CD8-positive, alpha-beta memory T cell (primary cell): ENCODE data around the gene A3GALT2. TPM values are rescaled to one million over a fixed set of nuclear protein-coding genes. Genes with fewer than 3 reads are reported as not detected.
A peak's percentile ranks its signal among the peaks of the same experiment; 100 is the strongest.

Experiments
- CTCF ChIA-PET: fragments of 350-600 bp; sonication (Branson Sonifier 250); formaldehyde crosslinking; loops from one replicate; lab custom pipeline; 2021; ENCODE audit warnings: antibody characterized with exemption; lab: Charles Lee
- POLR2A ChIA-PET: fragments of 350-600 bp; sonication (Branson Sonifier 250); formaldehyde crosslinking; loops from one replicate; lab custom pipeline; 2021; ENCODE audit warnings: antibody characterized with exemption; lab: Charles Lee
- DNase-seq, 5 donors: peaks; one replicate each; pipeline versions ENCODE4 v3.0.0 to v3.0.0-alpha.2; 2020 to 2022; ENCODE audit warnings: mixed read lengths in 1 of 5
- H3K27ac ChIP-seq: one replicate; pipeline ENCODE4 v1.7.0; 2013; ENCODE audit warnings: low read depth, mild to moderate bottlenecking, low read length, moderate library complexity
- H3K27me3 ChIP-seq: 2 replicates; pipeline ENCODE4 v1.7.0; 2013; ENCODE audit warnings: low read length, mild to moderate bottlenecking; ENCODE audit not compliant: insufficient read depth, poor library complexity, severe bottlenecking
- H3K36me3 ChIP-seq: 2 replicates; pipeline ENCODE4 v1.7.0; 2013; ENCODE audit warnings: mild to moderate bottlenecking, low read length, moderate library complexity; ENCODE audit not compliant: insufficient read depth
- H3K4me1 ChIP-seq: 2 replicates; pipeline ENCODE4 v1.7.0; 2013; ENCODE audit warnings: mild to moderate bottlenecking, low read length, moderate library complexity; ENCODE audit not compliant: insufficient read depth
- H3K4me3 ChIP-seq: 2 replicates; pipeline ENCODE4 v1.7.0; 2013; ENCODE audit warnings: mild to moderate bottlenecking, low read length
- H3K9me3 ChIP-seq: 2 replicates; pipeline ENCODE4 v1.7.0; 2013; ENCODE audit warnings: mild to moderate bottlenecking, low read length
- H3K27ac Mint-ChIP-seq, 8 donors: one replicate each; pipeline ENCODE4 v1.8.0; 2020 to 2021; ENCODE audit warnings: mixed read lengths in 8 of 8, mild to moderate bottlenecking in 6 of 8, inconsistent platforms in 3 of 8, moderate library complexity in 3 of 8
- H3K27me3 Mint-ChIP-seq, 2 donors: one replicate each; pipeline ENCODE4 v1.8.0; 2020 to 2021; ENCODE audit warnings: mixed read lengths in 2 of 2, mild to moderate bottlenecking in 1 of 2, moderate library complexity in 1 of 2
- H3K36me3 Mint-ChIP-seq, 3 donors: one replicate each; pipeline ENCODE4 v1.8.0; 2020 to 2021; ENCODE audit warnings: mixed read lengths in 3 of 3, inconsistent platforms in 1 of 3, mild to moderate bottlenecking in 1 of 3
- H3K4me1 Mint-ChIP-seq, 3 donors: one replicate each; pipeline ENCODE4 v1.8.0; 2020 to 2021; ENCODE audit warnings: mixed read lengths in 3 of 3, inconsistent platforms in 1 of 3, mild to moderate bottlenecking in 1 of 3
- H3K4me3 Mint-ChIP-seq, 7 donors: one replicate each; pipeline ENCODE4 v1.8.0; 2020 to 2021; ENCODE audit warnings: mixed read lengths in 7 of 7, mild to moderate bottlenecking in 6 of 7, moderate library complexity in 4 of 7, inconsistent platforms in 2 of 7
- H3K9me3 Mint-ChIP-seq, 5 donors: one replicate each; pipeline ENCODE4 v1.8.0; 2020 to 2022; ENCODE audit warnings: mixed read lengths in 5 of 5, mild to moderate bottlenecking in 3 of 5, moderate library complexity in 2 of 5, inconsistent platforms in 1 of 5
- polyA plus RNA-seq: library from polyadenylated mRNA; unstranded; fragments of 300-500 nt; fragmentation: Illumina TruSeq; gene quantifications from one replicate; pipeline ENCODE4 v1.2.3, GENCODE V29; 2021
- total RNA-seq, 2 experiments: library from RNA; stranded (reverse); gene quantifications; one replicate each; pipeline ENCODE4 v1.2.3, GENCODE V29; 2021

Gene A3GALT2
- total and polyA plus RNA-seq, 3 experiments from 2014 or later: not detected

- no peaks in the 10 kb centered on the region for H3K4me1 ChIP-seq
- Mint-ChIP-seq H3K27ac (peak overlapping the region in 2 of 8 donors; percentile 1 to 7), H3K36me3 (peaks cover 6 to 57% (median 11%) of the 10 kb centered on the region in 3 donors), H3K9me3 (no peaks in the 10 kb centered on the region), H3K4me1 (no peaks in the 10 kb centered on the region), H3K27me3 (no peaks in the 10 kb centered on the region), H3K4me3 (no peak overlapping the region)
- no peaks in the 10 kb centered on the region for H3K9me3 ChIP-seq
- H3K27ac ChIP-seq: no peak overlapping the region
- H3K4me3 ChIP-seq: no peak overlapping the region
- H3K36me3 ChIP-seq: peaks cover 27% of the 10 kb centered on the region
- POLR2A ChIA-PET: interaction anchor here (0.6 kb wide), 1 partner anchor 29 kb away, joined by 3 read pairs; no protein-coding TSS in a partner anchor
- H3K27me3 ChIP-seq: no peaks in the 10 kb centered on the region
- no peak for DNase-seq
- CTCF ChIA-PET: interaction anchor here (1.2 kb wide), 1 partner anchor 28 kb away, joined by 4 read pairs; no protein-coding TSS in a partner anchor
Measured at GRCh38 chr1:33322870-33323585, 2.1 kb upstream of the A3GALT2 start.

DNA sequence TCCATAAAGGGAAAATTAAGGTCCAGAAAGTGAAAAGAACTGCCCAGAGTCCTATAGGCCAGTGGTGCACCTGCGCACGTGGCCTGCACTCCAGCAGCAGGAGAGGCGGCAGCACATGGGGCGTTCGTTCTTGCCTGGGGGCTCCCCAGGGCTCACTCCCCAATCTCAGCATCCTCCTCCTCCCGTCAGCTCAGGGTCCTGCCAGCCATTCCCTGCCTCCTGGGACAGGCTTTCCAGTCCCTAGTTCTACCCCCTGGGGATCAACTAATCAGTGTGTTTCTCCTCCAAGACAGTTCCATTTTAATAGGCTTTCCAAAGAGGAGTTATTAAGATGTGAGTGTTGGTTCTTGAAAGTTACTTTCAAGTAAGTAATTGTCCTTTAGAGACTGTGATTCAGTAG is 1.2 kb upstream of the A3GALT2 start:
- H3K27me3 Mint-ChIP-seq: no peaks in the 10 kb centered on the region
- H3K27ac Mint-ChIP-seq: no peak overlapping the region
- peaks cover 6 to 48% (median 11%) of the 10 kb centered on the region in 3 donors for H3K36me3 Mint-ChIP-seq
- Histone ChIP-seq H3K27ac (no peak overlapping the region), H3K27me3 (no peaks in the 10 kb centered on the region), H3K36me3 (peaks cover 20% of the 10 kb centered on the region), H3K4me1 (no peaks in the 10 kb centered on the region), H3K9me3 (no peaks in the 10 kb centered on the region), H3K4me3 (no peak overlapping the region)
- CTCF ChIA-PET: no interaction called here
- no peaks in the 10 kb centered on the region for H3K9me3 Mint-ChIP-seq
- no peaks in the 10 kb centered on the region for H3K4me1 Mint-ChIP-seq
- DNase-seq: no peak
- POLR2A ChIA-PET: no interaction called here
- no peak overlapping the region for H3K4me3 Mint-ChIP-seq

DNA sequence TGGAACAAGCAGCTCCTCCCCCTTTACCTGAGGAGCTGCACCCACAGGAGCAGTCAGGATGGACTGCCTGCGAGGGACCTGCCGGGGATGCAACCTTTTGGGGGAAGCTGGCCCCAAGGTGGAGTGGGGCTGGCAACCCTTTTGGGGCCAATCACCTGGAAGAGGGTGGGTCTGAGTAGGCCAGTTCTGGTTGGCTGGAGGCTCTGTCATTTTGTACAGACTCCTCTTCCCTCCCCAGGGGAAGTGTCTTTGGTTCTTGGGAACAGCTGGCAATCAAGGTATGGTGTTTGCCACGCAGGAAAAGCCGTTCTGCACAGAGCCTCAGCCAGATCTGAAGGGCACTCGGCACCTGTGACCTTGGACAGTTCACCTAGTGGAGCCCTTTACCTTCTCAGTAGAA is 280 bp upstream of the A3GALT2 start:
- H3K4me1 Mint-ChIP-seq: no peaks in the 10 kb centered on the region
- ChIA-PET POLR2A (no interaction called here), CTCF (no interaction called here)
- no peak overlapping the region for H3K4me3 Mint-ChIP-seq
- Histone ChIP-seq H3K4me3 (no peak overlapping the region), H3K36me3 (peaks cover 16% of the 10 kb centered on the region), H3K27ac (no peak overlapping the region), H3K9me3 (no peaks in the 10 kb centered on the region), H3K4me1 (no peaks in the 10 kb centered on the region), H3K27me3 (no peaks in the 10 kb centered on the region)
- DNase-seq: no peak
- H3K27ac Mint-ChIP-seq: peak overlapping the region in 1 of 8 donors; percentile 44
- no peaks in the 10 kb centered on the region for H3K27me3 Mint-ChIP-seq
- no peaks in the 10 kb centered on the region for H3K9me3 Mint-ChIP-seq
- H3K36me3 Mint-ChIP-seq: peaks cover 6 to 38% (median 11%) of the 10 kb centered on the region in 3 donors

GRCh38 chr1:33319949-33320618 is 814 bp downstream of the A3GALT2 start:
- H3K36me3 Mint-ChIP-seq: peaks cover 0 to 27% (median 7%) of the 10 kb centered on the region in 3 donors
- DNase-seq: no peak
- POLR2A ChIA-PET: no interaction called here
- Histone ChIP-seq H3K4me1 (no peaks in the 10 kb centered on the region), H3K27me3 (no peaks in the 10 kb centered on the region), H3K9me3 (no peaks in the 10 kb centered on the region), H3K36me3 (peaks cover 7% of the 10 kb centered on the region), H3K27ac (no peak overlapping the region), H3K4me3 (no peak overlapping the region)
- peaks cover 0 to 6% of the 10 kb centered on the region in 2 donors for H3K27me3 Mint-ChIP-seq
- H3K4me1 Mint-ChIP-seq: peaks cover 0 to 3% (median 0%) of the 10 kb centered on the region in 3 donors
- H3K9me3 Mint-ChIP-seq: no peaks in the 10 kb centered on the region
- no peak overlapping the region for H3K4me3 Mint-ChIP-seq
- peak overlapping the region in 1 of 8 donors; percentile 70 for H3K27ac Mint-ChIP-seq
- CTCF ChIA-PET: interaction anchor here (1.1 kb wide), 1 partner anchor 25 kb away, joined by 3 read pairs; no protein-coding TSS in a partner anchor

GRCh38 chr1:33319186-33319948 is 1.5 kb downstream of the A3GALT2 start:
- Mint-ChIP-seq H3K36me3 (peaks cover 0 to 20% (median 4%) of the 10 kb centered on the region in 3 donors), H3K4me1 (peaks cover 0 to 3% (median 0%) of the 10 kb centered on the region in 3 donors), H3K27me3 (peaks cover 0 to 10% of the 10 kb centered on the region in 2 donors), H3K27ac (peak overlapping the region in 1 of 8 donors; percentile 25), H3K4me3 (no peak overlapping the region), H3K9me3 (no peaks in the 10 kb centered on the region)
- no peak overlapping the region for H3K27ac ChIP-seq
- H3K36me3 ChIP-seq: no peaks in the 10 kb centered on the region
- ChIA-PET POLR2A (no interaction called here), CTCF (no interaction called here)
- H3K9me3 ChIP-seq: no peaks in the 10 kb centered on the region
- no peak for DNase-seq
- H3K4me1 ChIP-seq: no peaks in the 10 kb centered on the region
- H3K4me3 ChIP-seq: no peak overlapping the region
- H3K27me3 ChIP-seq: no peaks in the 10 kb centered on the region

GRCh38 chr1:33317946-33318345 is 3.0 kb downstream of the A3GALT2 start:
- H3K36me3 Mint-ChIP-seq: peaks cover 0 to 6% (median 0%) of the 10 kb centered on the region in 3 donors
- CTCF ChIA-PET: no interaction called here

DNA sequence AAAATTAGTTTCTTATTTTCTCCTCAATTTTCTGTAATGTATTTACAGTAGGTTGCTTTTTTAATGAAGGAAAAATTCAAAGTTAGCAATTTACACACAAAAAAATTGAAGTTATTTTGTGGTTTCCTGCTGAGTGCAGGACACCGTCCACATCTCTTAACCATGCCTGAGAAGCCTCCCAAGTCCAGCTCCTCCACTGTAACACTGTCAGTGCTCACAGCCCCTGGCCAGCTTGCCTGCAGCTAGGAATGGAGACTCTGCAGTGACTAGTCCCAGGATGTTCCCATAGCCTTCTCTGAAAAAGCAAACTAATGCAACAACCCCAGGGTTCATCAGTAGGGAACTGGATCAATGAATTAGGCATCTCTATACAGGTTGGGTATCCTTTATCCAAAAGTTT is 3.5 kb downstream of the A3GALT2 start:
- Histone ChIP-seq H3K4me3 (no peak overlapping the region), H3K27me3 (no peaks in the 10 kb centered on the region), H3K36me3 (no peaks in the 10 kb centered on the region), H3K4me1 (no peaks in the 10 kb centered on the region), H3K27ac (no peak overlapping the region), H3K9me3 (no peaks in the 10 kb centered on the region)
- no peak overlapping the region for H3K27ac Mint-ChIP-seq
- H3K9me3 Mint-ChIP-seq: no peaks in the 10 kb centered on the region
- H3K4me3 Mint-ChIP-seq: no peak overlapping the region
- no peak for DNase-seq
- ChIA-PET POLR2A (no interaction called here), CTCF (no interaction called here)
- peaks cover 0 to 13% of the 10 kb centered on the region in 2 donors for H3K27me3 Mint-ChIP-seq
- peaks cover 0 to 3% (median 0%) of the 10 kb centered on the region in 3 donors for H3K4me1 Mint-ChIP-seq
- peaks cover 0 to 2% (median 0%) of the 10 kb centered on the region in 3 donors for H3K36me3 Mint-ChIP-seq

More at GRCh38 chr1:33317946-33318345, 3.0 kb downstream of the A3GALT2 start:
- POLR2A ChIA-PET: no interaction called here
- Mint-ChIP-seq H3K9me3 (no peaks in the 10 kb centered on the region), H3K4me1 (peaks cover 0 to 3% (median 0%) of the 10 kb centered on the region in 3 donors), H3K27ac (no peak overlapping the region), H3K4me3 (no peak overlapping the region), H3K27me3 (peaks cover 0 to 11% of the 10 kb centered on the region in 2 donors)
- no peak overlapping the region for H3K27ac ChIP-seq
- H3K27me3 ChIP-seq: no peaks in the 10 kb centered on the region
- no peak overlapping the region for H3K4me3 ChIP-seq
- no peaks in the 10 kb centered on the region for H3K4me1 ChIP-seq
- H3K9me3 ChIP-seq: no peaks in the 10 kb centered on the region
- DNase-seq: no peak
- H3K36me3 ChIP-seq: no peaks in the 10 kb centered on the region
